GM12878 (cell line): ENCODE results near the gene MXRA8. TPM values are rescaled to one million over a fixed set of nuclear protein-coding genes. Genes with fewer than 3 reads are reported as not detected.

Source experiments
- ATAC-seq: fragments of 200-7000 bp; cut with Tn5 transposase; 3 replicates; pipeline ENCODE4 v1.9.1; 2020; ENCODE audit warnings: mild to moderate bottlenecking, moderate library complexity
- BruUV-seq: library from RNA; stranded (reverse); fragments of 400-500 nt; replicated peaks from 2 replicates; lab custom pipeline; 2021; lab: Mats Ljungman, UMichigan
- CTCF ChIA-PET: fragments of 300-600 bp; sonication (Branson Sonifier 250); formaldehyde crosslinking; extraction: SDS; loops from one replicate; lab custom pipeline; 2021; ENCODE audit warnings: inconsistent platforms; lab: Yijun Ruan, JAX
- POLR2A ChIA-PET: fragments of 350-600 bp; formaldehyde crosslinking; extraction: SDS; loops from one replicate; lab custom pipeline; 2021; ENCODE audit warnings: inconsistent platforms; lab: Charles Lee
- RAD21 ChIA-PET: fragments of 300-600 bp; sonication (Branson Sonifier 250); formaldehyde crosslinking; loops from one replicate; lab custom pipeline; 2023; ENCODE audit warnings: antibody characterized with exemption; ENCODE audit not compliant: unreplicated experiment; lab: Charles Lee
- SMC1A ChIA-PET: fragments of 300-600 bp; sonication (Branson Sonifier 250); formaldehyde crosslinking; loops from one replicate; lab custom pipeline; 2023; ENCODE audit not compliant: unreplicated experiment, uncharacterized antibody; lab: Charles Lee
- DNase-seq: peaks from one replicate; pipeline ENCODE4 v3.0.0-alpha.2; 2011; ENCODE audit warnings: low read depth, low spot score
- FAIRE-seq: peaks from 3 replicates; lab custom pipeline; 2011; peaks lifted over from hg19 to GRCh38; lab: Jason Lieb, UNC
- H2AFZ ChIP-seq: 2 replicates; pipeline ENCODE4 v1.6.0; 2011; ENCODE audit warnings: low read depth, low read length, control low read depth; ENCODE audit not compliant: control insufficient read depth
- H3K27ac ChIP-seq: 2 replicates; pipeline ENCODE4 v1.5.1; 2011; ENCODE audit warnings: control low read depth; ENCODE audit not compliant: control insufficient read depth, insufficient read depth
- H3K27me3 ChIP-seq, 2 experiments: replicated peaks in 1 of 2; 2 replicates each; pipeline versions ENCODE4 v1.6.0 to v1.6.1; 2011; ENCODE audit warnings: low read length in 1 of 2; ENCODE audit not compliant: control insufficient read depth in 2 of 2, insufficient read depth in 2 of 2
- H3K36me3 ChIP-seq, 2 experiments: 2 replicates each; pipeline ENCODE4 v1.5.1; 2011; ENCODE audit warnings: low read length in 1 of 2; ENCODE audit not compliant: control insufficient read depth in 2 of 2, insufficient read depth in 2 of 2
- H3K4me1 ChIP-seq: 2 replicates; pipeline ENCODE4 v1.6.1; 2011; ENCODE audit warnings: mild to moderate bottlenecking, low read length, moderate library complexity, mixed read lengths; ENCODE audit not compliant: control insufficient read depth, insufficient read depth
- H3K4me2 ChIP-seq: 2 replicates; pipeline ENCODE4 v1.6.0; 2011; ENCODE audit warnings: control low read depth; ENCODE audit not compliant: control insufficient read depth, insufficient read depth
- H3K4me3 ChIP-seq: fragments of 200-600 bp; sonication (generic); 2 replicates; pipeline ENCODE4 v1.5.1; 2016
- H3K79me2 ChIP-seq: 2 replicates; pipeline ENCODE4 v1.6.0; 2011; ENCODE audit warnings: low read length; ENCODE audit not compliant: control insufficient read depth, insufficient read depth
- H3K9ac ChIP-seq: 2 replicates; pipeline ENCODE4 v1.8.0; 2011; ENCODE audit warnings: low read length, control low read depth, mixed read lengths; ENCODE audit not compliant: control insufficient read depth, insufficient read depth
- H3K9me3 ChIP-seq: replicated peaks from 3 replicates; pipeline ENCODE4 v1.5.1; 2011; ENCODE audit warnings: mild to moderate bottlenecking, low read length; ENCODE audit not compliant: control insufficient read depth, insufficient read depth
- H4K20me1 ChIP-seq: 2 replicates; pipeline ENCODE4 v1.6.0; 2011; ENCODE audit not compliant: control insufficient read depth, insufficient read depth
- ATF2 ChIP-seq: IDR thresholded peaks from 2 replicates; pipeline ENCODE4 v1.6.1; 2012; ENCODE audit warnings: low read length, inconsistent platforms
- CHD1 ChIP-seq: IDR thresholded peaks from 2 replicates; pipeline ENCODE4 v1.6.1; 2012; ENCODE audit warnings: low read depth, low read length, improper control_type of control experiment
- CHD4 ChIP-seq: fragments of 200-600 bp; sonication (generic); IDR thresholded peaks from 2 replicates; pipeline ENCODE4 v1.6.1; 2016; ENCODE audit warnings: mild to moderate bottlenecking
- E2F8 ChIP-seq: fragments of 450-650 bp; IDR thresholded peaks from 2 replicates; pipeline ENCODE4 v1.6.1; 2018; ENCODE audit warnings: mild to moderate bottlenecking, low read depth, moderate library complexity; ENCODE audit not compliant: partially characterized antibody
- FOXK2 ChIP-seq: fragments of 450-650 bp; IDR thresholded peaks from 2 replicates; pipeline ENCODE4 v1.6.1; 2017; ENCODE audit warnings: mild to moderate bottlenecking, moderate library complexity
- IKZF1 ChIP-seq: fragments of 450-650 bp; conservative IDR thresholded peaks from 2 replicates; pipeline ENCODE4 v1.6.1; 2017; ENCODE audit warnings: antibody characterized with exemption, mild to moderate bottlenecking
- MTA3 ChIP-seq: IDR thresholded peaks from 2 replicates; pipeline ENCODE4 v1.6.1; 2012; ENCODE audit warnings: low read length, inconsistent platforms, borderline replicate concordance
- MYC ChIP-seq: IDR thresholded peaks from 2 replicates; pipeline ENCODE4 v1.6.1; 2011; ENCODE audit warnings: mild to moderate bottlenecking, low read length, moderate library complexity, inconsistent platforms; ENCODE audit not compliant: insufficient read depth, insufficient replicate concordance, insufficient read length, severe bottlenecking
- NFYB ChIP-seq: IDR thresholded peaks from 2 replicates; pipeline ENCODE4 v1.6.1; 2011; ENCODE audit warnings: low read depth, mild to moderate bottlenecking, low read length, improper control_type of control experiment, moderate library complexity; ENCODE audit not compliant: insufficient read depth
- RELA ChIP-seq: fragments of 450-650 bp; IDR thresholded peaks from 2 replicates; pipeline ENCODE4 v1.8.0; 2014; ENCODE audit warnings: borderline replicate concordance; ENCODE audit not compliant: partially characterized antibody
- WGBS: methylation state at CpG from one replicate; pipeline ENCODE4 v1.1.6; 2016; ENCODE audit warnings: low lambda C conversion rate; ENCODE audit not compliant: insufficient replicate concordance, insufficient coverage; ENCODE audit errors: missing lambda C conversion rate; 5-methylcytosine and 5-hydroxymethylcytosine counted together
- in situ Hi-C: fragments of 300-500 bp; cut with MboI; formaldehyde crosslinking; loops from 9 replicates; pipeline ENCODE4 v1.14.3; 2018; ENCODE audit warnings: mixed read lengths
- intact Hi-C: fragments of 100-400 bp; cut with micrococcal nuclease; formaldehyde crosslinking; loops from one replicate; pipeline ENCODE4 v1.14.2; 2022; ENCODE audit not compliant: unreplicated experiment
- polyA plus RNA-seq, 11 experiments: library from polyadenylated mRNA; depleted of rRNA in 4 of 11; unstranded in 6 of 11; stranded (reverse) in 5 of 11; fragments of >200 nt; fragmentation: Nextera tagmentation in 4 of 11; fragmentation: Illumina TruSeq in 1 of 11; extraction: Ambion mirVana in 4 of 11; extraction: Trizol in 1 of 11; gene quantifications; 1 replicate in 1 of 11; 2 replicates in 10 of 11; pipeline versions ENCODE4 v1.2.1 to v1.2.3, GENCODE V29; 2011 to 2016; ENCODE audit warnings: inconsistent platforms in 2 of 11, missing spikeins in 2 of 11, low read depth in 1 of 11
- total RNA-seq, 4 experiments: library from RNA; depleted of rRNA in 3 of 4; stranded (reverse); fragments of >200 nt in 3 of 4; fragmentation: Illumina TruSeq in 1 of 4; extraction: Trizol in 1 of 4; gene quantifications; 2 replicates each; pipeline versions ENCODE4 v1.2.1 to v1.2.3, GENCODE V29; 2013 to 2021

MXRA8 gene
- total and polyA plus RNA-seq, 10 of the 15 experiments (the other 5 are each of a cell fraction or from before 2014, with no cell fraction given) = 0.11 to 0.54 (median 0.21) TPM; not detected in 6

GRCh38 chr1:1394116-1394515 is 35.8 kb upstream of the MXRA8 start:
- no peak for DNase-seq
- Histone ChIP-seq H3K79me2 (peaks cover 27% of the 10 kb centered on the region), H3K9ac (no peak overlapping the region), H3K4me1 (peaks cover 9% of the 10 kb centered on the region), H3K4me3 (no peak overlapping the region), H3K36me3 (peaks cover 36 to 44% of the 10 kb centered on the region in 2 experiments), H3K9me3 (no peaks in the 10 kb centered on the region), H2AFZ (no peak overlapping the region), H3K27ac (no peak overlapping the region), H3K4me2 (no peak overlapping the region), H4K20me1 (no peaks in the 10 kb centered on the region)
- intact Hi-C loops (no loop called here), in situ Hi-C loops (no loop called here)
- CTCF ChIA-PET = interaction anchor here (0.8 kb wide), 1 partner anchor 22 kb away, joined by 3 read pairs; no protein-coding TSS in a partner anchor
- RAD21 ChIA-PET = interaction anchor here (0.9 kb wide), 1 partner anchor 285 kb away, joined by 3 read pairs; no protein-coding TSS in a partner anchor
- SMC1A ChIA-PET = no interaction called here
- BruUV-seq = no TSS peak
- POLR2A ChIA-PET = interaction anchor here (0.5 to 1.0 kb wide), 3 partner anchors 19 to 516 kb away, joined by 3 to 4 read pairs (median 4); partner anchors contain the start of gene AURKAIP1
- no peak for ATAC-seq
- no peak for FAIRE-seq
- 97% methylated on average over 7 of the region's 7 CpGs for WGBS
- TF ChIP-seq NFYB = no peak
- TF ChIP-seq CHD4 = no peak
- TF ChIP-seq ATF2 = no peak
- no peak for TF ChIP-seq RELA
- TF ChIP-seq IKZF1 = no peak
- TF ChIP-seq MTA3 = no peak
- no peak for TF ChIP-seq MYC
- TF ChIP-seq E2F8 = no peak
- TF ChIP-seq CHD1 = no peak
- no peak for TF ChIP-seq FOXK2
- TF ChIP-seq, all 136 proteins: peak for 0
- H3K27me3 ChIP-seq = no peaks in the 10 kb centered on the region
